Breast epithelium (tissue), 3 donors: Measurements from ENCODE around the gene SGK2.

ENCODE experiments used
- POLR2A ChIP-seq: fragments of 450-650 bp; IDR thresholded peaks from one replicate; pipeline ENCODE4 v1.6.1; 2016; ENCODE audit warnings: antibody characterized with exemption, mild to moderate bottlenecking, moderate library complexity
- TF ChIP-seq, protein P1 (sequence below), 3 donors: fragments of 450-650 bp; IDR thresholded peaks; one replicate each; pipeline ENCODE4 v1.5.1; 2016 to 2017; ENCODE audit warnings: antibody characterized with exemption in 3 of 3, mild to moderate bottlenecking in 3 of 3, moderate library complexity in 3 of 3

DNA sequence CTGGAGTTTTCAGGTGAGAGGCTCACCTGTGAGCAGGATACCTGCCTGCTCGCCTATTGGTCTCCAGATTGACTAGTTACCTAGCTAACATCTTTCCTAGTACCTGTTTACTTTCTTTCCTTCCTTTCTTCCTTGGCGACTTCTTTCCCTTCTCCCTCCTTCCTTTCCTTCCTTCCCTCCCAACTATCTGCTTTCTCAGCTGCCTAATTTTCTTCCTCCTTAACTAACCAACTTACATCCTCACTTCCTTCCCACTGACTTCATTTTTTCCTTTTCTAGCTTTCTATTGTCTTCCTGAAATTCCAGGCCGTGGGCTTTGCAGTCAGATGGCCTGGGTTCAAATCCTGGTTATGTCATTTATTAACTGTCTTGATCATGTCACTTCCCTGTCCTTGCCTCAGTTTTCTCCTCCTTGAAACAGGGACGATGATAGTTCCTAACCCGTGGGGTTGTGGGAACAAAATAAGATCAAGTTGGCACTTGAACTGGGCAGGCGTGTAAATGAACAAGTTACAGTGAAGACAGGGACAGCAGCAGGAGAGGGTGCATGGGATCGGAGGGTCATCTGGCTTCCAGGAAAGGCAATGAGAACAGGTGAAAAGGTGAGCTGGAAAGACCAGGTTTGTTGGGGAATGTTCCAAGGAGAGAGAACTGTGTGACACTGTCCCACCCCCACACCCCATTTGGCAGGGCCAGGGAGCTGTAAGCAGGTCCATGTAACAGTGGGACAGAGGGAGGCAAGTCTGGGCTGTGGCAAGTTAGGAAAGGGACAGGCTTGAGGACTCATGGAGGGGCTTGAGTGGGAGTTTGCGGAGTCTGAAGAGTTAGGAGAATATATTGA, 540 bp downstream of the SGK2 start:
- TF ChIP-seq, protein P1, sequence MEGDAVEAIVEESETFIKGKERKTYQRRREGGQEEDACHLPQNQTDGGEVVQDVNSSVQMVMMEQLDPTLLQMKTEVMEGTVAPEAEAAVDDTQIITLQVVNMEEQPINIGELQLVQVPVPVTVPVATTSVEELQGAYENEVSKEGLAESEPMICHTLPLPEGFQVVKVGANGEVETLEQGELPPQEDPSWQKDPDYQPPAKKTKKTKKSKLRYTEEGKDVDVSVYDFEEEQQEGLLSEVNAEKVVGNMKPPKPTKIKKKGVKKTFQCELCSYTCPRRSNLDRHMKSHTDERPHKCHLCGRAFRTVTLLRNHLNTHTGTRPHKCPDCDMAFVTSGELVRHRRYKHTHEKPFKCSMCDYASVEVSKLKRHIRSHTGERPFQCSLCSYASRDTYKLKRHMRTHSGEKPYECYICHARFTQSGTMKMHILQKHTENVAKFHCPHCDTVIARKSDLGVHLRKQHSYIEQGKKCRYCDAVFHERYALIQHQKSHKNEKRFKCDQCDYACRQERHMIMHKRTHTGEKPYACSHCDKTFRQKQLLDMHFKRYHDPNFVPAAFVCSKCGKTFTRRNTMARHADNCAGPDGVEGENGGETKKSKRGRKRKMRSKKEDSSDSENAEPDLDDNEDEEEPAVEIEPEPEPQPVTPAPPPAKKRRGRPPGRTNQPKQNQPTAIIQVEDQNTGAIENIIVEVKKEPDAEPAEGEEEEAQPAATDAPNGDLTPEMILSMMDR (IDR thresholded peaks at IDR 0.05): no peak
- TF ChIP-seq POLR2A: no peak
